BE2C (cell line): Measurements from ENCODE around the gene TMEM132A.

Experiments
- DNase-seq: peaks from one replicate; pipeline ENCODE4 v3.0.0-alpha.2; 2020
- H3K27me3 ChIP-seq: fragments of 250-450 bp; sonication (Bioruptor Pico); 2 replicates; pipeline ENCODE4 v1.5.1; 2020; ENCODE audit warnings: mild to moderate bottlenecking
- H3K36me3 ChIP-seq: fragments of 250-450 bp; sonication (Bioruptor Pico); 2 replicates; pipeline ENCODE4 v1.5.1; 2020; ENCODE audit warnings: mild to moderate bottlenecking
- H3K4me1 ChIP-seq: fragments of 250-450 bp; sonication (Bioruptor Pico); 2 replicates; pipeline ENCODE4 v1.5.1; 2020
- H3K4me3 ChIP-seq: 2 replicates; pipeline ENCODE4 v1.5.1; 2011; ENCODE audit warnings: low read depth, low read length
- H3K9me3 ChIP-seq: fragments of 250-450 bp; sonication (Bioruptor Pico); 2 replicates; pipeline ENCODE4 v1.5.1; 2020
- CTCF ChIP-seq: IDR thresholded peaks from 2 replicates; pipeline ENCODE4 v1.5.1; 2012; ENCODE audit warnings: mild to moderate bottlenecking, low read depth, low read length

The TMEM132A gene

GRCh38 chr11:60879104-60879503 lies 45.2 kb upstream of the TMEM132A start:
- H3K4me3 ChIP-seq: no peak overlapping the region
- no peak for TF ChIP-seq CTCF
- DNase-seq: no peak
- no peaks in the 10 kb centered on the region for H3K36me3 ChIP-seq
- H3K9me3 ChIP-seq: no peaks in the 10 kb centered on the region
- no peaks in the 10 kb centered on the region for H3K4me1 ChIP-seq
- H3K27me3 ChIP-seq: no peaks in the 10 kb centered on the region

- Histone ChIP-seq H3K9me3 (no peaks in the 10 kb centered on the region), H3K36me3 (no peaks in the 10 kb centered on the region), H3K4me1 (no peaks in the 10 kb centered on the region), H3K4me3 (no peak overlapping the region), H3K27me3 (no peaks in the 10 kb centered on the region)
- no peak for TF ChIP-seq CTCF
- DNase-seq: no peak
Measured at GRCh38 chr11:60879971-60880588, 44.2 kb upstream of the TMEM132A start.

GRCh38 chr11:60880643-60881282 lies 43.5 kb upstream of the TMEM132A start:
- no peak for DNase-seq
- no peak for TF ChIP-seq CTCF
- no peaks in the 10 kb centered on the region for H3K9me3 ChIP-seq
- no peak overlapping the region for H3K4me3 ChIP-seq
- H3K4me1 ChIP-seq: no peaks in the 10 kb centered on the region
- no peaks in the 10 kb centered on the region for H3K36me3 ChIP-seq
- H3K27me3 ChIP-seq: no peaks in the 10 kb centered on the region

GRCh38 chr11:60887556-60887955 lies 36.7 kb upstream of the TMEM132A start:
- Histone ChIP-seq H3K4me3 (no peak overlapping the region), H3K4me1 (no peaks in the 10 kb centered on the region; the same call in 1 of the 2 replicates), H3K27me3 (no peaks in the 10 kb centered on the region), H3K9me3 (no peaks in the 10 kb centered on the region), H3K36me3 (no peaks in the 10 kb centered on the region)
- TF ChIP-seq CTCF: peak; percentile 64
- DNase-seq: peak; percentile 51

GRCh38 chr11:60889869-60890311 lies 34.4 kb upstream of the TMEM132A start:
- Histone ChIP-seq H3K36me3 (peaks cover 4% of the 10 kb centered on the region), H3K9me3 (no peaks in the 10 kb centered on the region), H3K27me3 (no peaks in the 10 kb centered on the region), H3K4me3 (no peak overlapping the region), H3K4me1 (no peaks in the 10 kb centered on the region; the same call in 1 of the 2 replicates)
- DNase-seq: no peak
- TF ChIP-seq CTCF: no peak

GRCh38 chr11:60890696-60891095 lies 33.6 kb upstream of the TMEM132A start:
- no peak for DNase-seq

More at GRCh38 chr11:60890696-60891095, 33.6 kb upstream of the TMEM132A start:
- no peaks in the 10 kb centered on the region; the same call in 1 of the 2 replicates for H3K4me1 ChIP-seq
- no peaks in the 10 kb centered on the region for H3K27me3 ChIP-seq
- no peaks in the 10 kb centered on the region for H3K9me3 ChIP-seq
- peaks cover 4% of the 10 kb centered on the region for H3K36me3 ChIP-seq
- TF ChIP-seq CTCF: no peak
- no peak overlapping the region for H3K4me3 ChIP-seq
